RKO (cell line): ENCODE results near the gene LRTM2.

ENCODE experiments used
- DNase-seq: peaks from one replicate; pipeline ENCODE4 v3.0.0-alpha.2; 2016; ENCODE audit warnings: low spot score

LRTM2 gene

GRCh38 chr12:1797991-1798640 lies 22.2 kb upstream of the LRTM2 start:
- DNase-seq: no peak

- DNase-seq: no peak
These were observed 21.7 kb upstream of the LRTM2 start for GRCh38 chr12:1798641-1799020.

- no peak for DNase-seq
These were observed 21.1 kb upstream of the LRTM2 start for GRCh38 chr12:1799051-1799881.

DNA sequence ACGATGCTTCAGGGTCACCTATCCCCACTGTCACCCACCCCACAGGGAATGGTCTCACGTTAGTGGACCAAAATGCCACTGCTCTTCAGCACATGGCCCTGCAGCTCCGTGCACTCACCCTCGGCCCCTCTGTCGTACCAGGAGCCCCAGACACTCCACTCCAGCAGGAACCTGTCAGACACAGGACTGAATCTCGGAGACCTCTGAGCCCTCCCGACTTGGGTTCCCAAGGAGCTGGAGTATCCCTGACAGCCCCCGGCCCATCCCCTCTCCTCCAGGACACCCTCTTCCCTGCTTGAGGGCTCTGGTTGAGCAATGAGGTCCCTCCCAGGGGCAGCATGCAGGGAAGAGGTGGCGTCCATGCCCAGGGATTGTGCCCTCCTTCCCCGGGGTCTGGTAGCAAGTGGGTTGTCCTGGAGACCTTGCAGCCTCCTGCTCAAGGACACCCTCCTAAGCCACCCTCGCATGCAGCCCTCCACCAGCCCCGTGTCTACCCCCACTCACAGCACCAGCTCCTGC lies 20.4 kb upstream of the LRTM2 start:
- DNase-seq: no peak

DNA sequence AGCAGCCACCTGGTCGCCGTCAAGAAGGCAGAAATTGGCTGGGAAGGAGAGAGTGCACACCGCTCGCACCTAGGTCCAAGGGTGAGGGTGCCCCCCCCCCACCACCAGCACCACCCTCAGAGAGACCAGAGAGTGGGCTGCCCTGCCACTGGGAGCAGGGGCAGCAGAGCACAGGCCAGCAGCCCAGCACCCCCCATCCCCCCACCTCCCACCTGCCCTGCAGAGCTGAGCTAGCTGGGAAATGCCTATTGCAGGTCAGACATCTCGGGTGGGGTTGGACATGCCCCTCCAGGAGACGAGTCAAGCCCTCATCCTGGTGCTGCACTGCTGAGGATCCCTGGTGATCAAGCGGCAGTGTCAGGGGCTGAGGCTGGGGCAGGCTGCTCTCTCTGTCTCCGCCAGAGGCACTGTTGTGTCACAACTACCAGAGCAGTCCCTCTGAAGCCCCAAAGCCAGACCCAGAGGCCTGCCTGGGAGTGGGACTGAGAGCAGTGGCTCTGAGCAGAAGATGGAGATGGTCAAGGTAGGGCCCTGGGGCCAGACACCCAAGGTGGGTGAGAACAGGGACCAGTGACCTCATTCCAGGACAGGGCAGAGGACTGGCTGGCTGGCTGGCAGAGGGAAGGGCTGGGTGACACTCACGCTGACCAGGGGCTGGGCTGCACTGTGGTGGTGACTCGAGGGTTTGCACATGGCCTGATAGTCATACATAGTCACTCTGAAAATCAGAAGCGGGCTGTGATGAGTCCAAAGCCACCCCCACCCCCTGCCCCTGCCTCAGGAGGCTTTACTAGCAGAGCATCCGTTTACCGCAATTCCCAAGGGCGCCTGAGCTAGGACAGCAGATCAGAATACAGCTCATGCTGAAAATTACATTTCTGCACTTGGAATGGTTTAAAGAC lies 19.7 kb upstream of the LRTM2 start:
- DNase-seq: peak; percentile 46

GRCh38 chr12:1801303-1801975 lies 18.9 kb upstream of the LRTM2 start:
- DNase-seq: no peak

- DNase-seq: no peak
These were observed 16.6 kb upstream of the LRTM2 start for GRCh38 chr12:1803736-1804135.

DNA sequence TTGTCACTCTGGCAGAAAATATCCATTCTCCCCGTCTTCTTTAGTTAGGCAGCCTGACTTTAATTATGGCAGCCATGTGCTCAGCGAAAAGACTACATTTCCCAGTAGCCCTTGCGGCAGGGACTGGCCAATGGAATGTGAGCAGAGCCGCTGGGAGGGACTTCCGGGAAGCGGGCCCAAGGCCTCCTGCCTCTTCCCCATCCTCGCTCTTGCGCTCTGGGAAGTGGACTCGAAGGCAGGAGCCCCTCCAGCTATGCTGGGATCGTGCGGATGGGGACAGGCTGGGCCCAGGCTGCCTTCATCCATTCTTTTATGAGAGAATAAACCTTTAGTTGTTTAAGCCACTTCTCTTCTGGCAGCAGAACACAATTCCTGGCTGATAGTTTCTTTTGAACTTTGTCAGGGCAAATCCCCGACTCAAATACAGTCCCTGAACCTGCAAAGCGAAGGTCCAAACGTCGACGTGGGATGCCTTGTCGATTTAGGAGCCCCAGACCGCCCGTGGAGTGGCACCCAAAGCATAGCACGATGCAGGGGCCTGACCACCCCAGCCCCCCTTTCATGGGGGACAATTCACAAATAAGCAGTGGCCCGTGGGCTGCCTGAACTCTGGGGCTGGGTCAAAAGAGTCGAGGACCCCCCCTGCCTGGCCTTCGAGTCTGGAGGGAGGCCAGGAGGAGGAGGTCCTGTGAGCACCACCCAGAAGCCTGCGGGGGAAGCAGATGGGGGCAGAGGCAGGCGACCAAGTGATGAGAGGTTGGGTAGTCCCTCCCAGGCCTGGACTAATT lies 15.6 kb upstream of the LRTM2 start:
- DNase-seq: peak; percentile 92

DNA sequence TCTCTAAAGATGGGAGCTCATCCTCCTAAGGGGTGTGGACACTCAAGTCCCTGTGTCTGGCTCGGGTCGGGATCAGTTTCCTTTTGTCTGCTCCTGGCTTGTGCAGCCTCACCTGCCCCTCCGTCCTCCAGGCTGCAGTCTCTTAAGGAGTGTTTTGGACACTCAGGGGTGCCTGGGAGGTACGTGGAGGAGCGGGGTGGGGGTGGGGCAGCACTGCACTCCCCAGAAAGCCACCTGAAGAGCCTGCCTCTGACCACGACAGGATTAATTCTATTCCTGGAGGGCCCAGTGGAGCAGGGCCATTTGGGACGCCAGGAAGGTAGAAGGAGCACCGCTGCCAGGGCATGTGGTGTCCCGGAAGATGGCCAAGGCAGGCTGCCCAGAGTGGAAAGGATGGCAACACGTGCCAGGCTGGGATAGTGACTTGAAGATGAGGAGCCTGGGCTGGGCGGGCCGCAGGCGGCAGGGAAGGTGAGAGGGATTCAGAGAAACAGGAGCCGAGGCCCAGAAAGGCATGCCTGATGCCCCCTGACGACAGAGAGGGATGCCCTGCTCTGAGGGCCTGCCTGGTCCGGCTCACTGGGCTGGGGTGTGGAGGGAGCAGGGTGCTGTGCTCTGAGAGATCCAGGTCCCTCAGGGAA lies 14.8 kb upstream of the LRTM2 start:
- DNase-seq: no peak

- no peak for DNase-seq
These were observed 13.9 kb upstream of the LRTM2 start for GRCh38 chr12:1806301-1807086.

- DNase-seq: no peak
These were observed 13.1 kb upstream of the LRTM2 start for GRCh38 chr12:1807087-1807860.

- DNase-seq: no peak
These were observed 12.1 kb upstream of the LRTM2 start for GRCh38 chr12:1808036-1808797.

DNA sequence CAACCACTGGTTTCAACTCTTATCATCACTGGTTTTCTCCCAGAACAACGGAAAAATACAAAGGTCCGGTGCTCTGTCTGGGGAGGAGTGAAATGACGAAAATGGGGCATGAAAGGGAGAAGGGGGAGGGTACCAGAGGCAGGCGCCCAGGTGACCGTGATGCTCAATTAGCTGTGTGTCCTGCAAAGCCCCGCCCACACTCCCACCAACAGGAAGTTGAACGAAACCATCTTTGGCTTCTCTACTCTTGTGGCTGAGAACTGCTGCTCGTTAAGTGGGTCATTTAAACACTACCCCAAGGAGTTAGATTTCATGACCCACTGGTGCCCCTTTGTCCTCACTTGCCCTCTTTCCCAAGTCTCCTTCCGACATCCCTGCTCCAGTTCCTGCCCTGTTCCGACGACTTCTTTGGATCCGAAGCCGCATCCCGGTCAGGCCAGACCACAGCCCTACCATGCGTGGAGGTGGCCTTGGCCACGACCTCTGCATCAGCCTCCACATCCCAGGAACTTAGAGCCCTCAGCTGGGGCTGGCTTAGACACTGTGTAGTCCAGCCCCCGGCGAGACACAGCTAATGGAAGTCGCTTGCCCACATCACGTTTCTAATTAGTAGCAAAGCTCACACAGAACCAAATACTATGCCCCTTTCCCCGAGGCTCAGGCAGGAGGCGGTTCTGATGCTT lies 11.4 kb upstream of the LRTM2 start:
- no peak for DNase-seq

DNA sequence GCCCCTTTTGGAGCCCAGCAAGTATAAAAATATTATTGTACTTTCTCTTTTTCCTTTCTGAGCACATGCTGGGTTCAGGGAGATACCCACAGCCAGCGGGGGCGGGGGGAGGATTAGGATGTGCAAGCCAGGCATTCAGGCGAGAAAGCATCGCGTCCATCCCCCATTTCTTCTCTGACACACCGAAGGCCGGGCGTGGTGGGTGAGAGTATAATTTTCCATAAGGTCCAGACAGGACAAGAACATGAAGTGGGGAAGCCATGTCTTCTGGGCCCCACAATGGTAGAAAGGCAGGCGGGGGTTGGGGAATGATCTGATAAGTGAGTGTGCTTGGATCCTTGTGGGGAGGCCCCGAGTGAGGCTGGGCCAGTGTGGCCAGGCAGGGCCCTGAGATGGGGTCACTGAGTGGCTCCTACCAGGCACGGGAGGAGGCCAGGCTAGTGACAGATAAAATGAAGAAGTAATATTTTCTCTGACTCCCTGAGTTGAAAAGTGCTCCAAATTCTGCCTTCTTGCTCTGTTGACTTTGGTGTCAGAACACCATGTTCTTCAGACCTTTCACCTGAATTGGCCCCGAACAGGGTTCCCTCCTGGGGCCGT lies 10.7 kb upstream of the LRTM2 start:
- DNase-seq: no peak

- no peak for DNase-seq
These were observed 10.0 kb upstream of the LRTM2 start for GRCh38 chr12:1810201-1810930.

DNA sequence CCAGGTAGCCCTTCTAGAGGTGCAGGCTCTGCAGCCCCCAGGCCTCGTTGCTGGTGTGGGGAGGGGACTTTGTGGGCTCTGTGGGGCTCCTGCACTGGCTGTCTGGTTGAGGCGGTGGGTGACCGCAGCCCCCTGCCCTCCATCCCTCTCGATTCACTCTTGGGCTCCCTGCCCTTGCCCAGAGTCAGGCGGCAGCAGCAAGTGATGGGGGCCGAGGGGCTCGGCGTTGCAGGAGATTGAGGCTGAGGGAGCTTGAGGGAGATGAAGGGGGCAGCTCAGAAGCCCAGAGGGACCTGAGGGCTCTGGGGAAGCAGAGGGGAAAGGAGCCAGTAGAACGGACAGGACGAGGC lies 9.5 kb upstream of the LRTM2 start:
- no peak for DNase-seq
